ENCODE data around the gene CDK5RAP2. TPM values are rescaled to one million over a fixed set of nuclear protein-coding genes. Genes with fewer than 3 reads are reported as not detected.

The CDK5RAP2 gene
- total RNA-seq, 2 donors from 2014 or later: 31.9 to 45.8 TPM

DNA sequence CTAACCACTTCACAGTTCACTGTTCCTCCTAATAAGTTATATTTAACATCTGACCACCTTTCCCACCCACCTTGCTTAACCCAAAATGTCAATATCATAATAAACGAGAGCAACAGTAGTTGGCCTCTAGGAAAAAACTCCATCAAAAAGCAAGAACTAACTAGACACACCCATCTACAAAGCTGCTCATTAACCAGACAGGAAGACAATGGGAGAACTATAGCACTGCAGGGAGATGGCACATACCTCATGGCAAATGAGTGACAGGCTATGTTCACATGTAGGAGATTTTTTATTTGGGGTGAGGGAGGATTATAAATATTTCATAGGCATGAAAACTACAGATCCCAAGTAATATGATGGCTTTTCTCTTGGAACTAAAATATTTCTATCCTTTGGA, 23.6 kb upstream of the CDK5RAP2 start:
- TF ChIP-seq, protein P1, sequence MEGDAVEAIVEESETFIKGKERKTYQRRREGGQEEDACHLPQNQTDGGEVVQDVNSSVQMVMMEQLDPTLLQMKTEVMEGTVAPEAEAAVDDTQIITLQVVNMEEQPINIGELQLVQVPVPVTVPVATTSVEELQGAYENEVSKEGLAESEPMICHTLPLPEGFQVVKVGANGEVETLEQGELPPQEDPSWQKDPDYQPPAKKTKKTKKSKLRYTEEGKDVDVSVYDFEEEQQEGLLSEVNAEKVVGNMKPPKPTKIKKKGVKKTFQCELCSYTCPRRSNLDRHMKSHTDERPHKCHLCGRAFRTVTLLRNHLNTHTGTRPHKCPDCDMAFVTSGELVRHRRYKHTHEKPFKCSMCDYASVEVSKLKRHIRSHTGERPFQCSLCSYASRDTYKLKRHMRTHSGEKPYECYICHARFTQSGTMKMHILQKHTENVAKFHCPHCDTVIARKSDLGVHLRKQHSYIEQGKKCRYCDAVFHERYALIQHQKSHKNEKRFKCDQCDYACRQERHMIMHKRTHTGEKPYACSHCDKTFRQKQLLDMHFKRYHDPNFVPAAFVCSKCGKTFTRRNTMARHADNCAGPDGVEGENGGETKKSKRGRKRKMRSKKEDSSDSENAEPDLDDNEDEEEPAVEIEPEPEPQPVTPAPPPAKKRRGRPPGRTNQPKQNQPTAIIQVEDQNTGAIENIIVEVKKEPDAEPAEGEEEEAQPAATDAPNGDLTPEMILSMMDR (IDR thresholded peaks at IDR 0.05): no peak
- Histone ChIP-seq H3K9ac (ENCODE audit: low read depth in 2 of 2, low read length in 2 of 2) (no peak overlapping the region), H3K36me3 (no peaks in the 10 kb centered on the region), H3K27me3 (no peaks in the 10 kb centered on the region), H3K4me3 (no peak overlapping the region), H3K9me3 (no peaks in the 10 kb centered on the region), H3K27ac (no peak overlapping the region), H3K4me1 (no peaks in the 10 kb centered on the region)
- intact Hi-C loops (cut with DNase I): no loop called here
- peak; percentile 29 for DNase-seq

DNA sequence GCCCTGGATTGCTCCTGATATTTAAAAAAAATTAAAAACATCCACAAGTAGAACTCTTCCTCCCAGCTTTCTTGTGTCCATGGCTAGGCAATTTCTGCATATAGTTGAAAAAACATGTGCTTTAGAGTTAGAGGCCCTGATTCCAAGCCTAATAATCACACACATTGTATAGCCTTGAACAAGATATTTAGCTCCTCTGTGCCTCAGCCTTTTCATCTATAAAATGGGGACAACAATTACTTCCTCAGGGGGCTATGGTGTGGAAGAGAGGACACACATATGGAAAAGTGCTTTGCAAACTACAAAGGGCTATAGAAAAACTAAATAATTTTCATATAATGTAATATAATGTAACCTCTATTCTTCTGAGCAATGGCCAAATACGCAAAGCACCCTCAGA, 23.0 kb upstream of the CDK5RAP2 start:
- no peak overlapping the region for H3K9ac ChIP-seq (ENCODE audit: low read depth in 2 of 2, low read length in 2 of 2)
- no peaks in the 10 kb centered on the region for H3K9me3 ChIP-seq
- H3K27ac ChIP-seq: no peak overlapping the region
- H3K4me1 ChIP-seq: no peaks in the 10 kb centered on the region
- intact Hi-C loops (cut with DNase I): no loop called here
- H3K36me3 ChIP-seq: no peaks in the 10 kb centered on the region
- no peaks in the 10 kb centered on the region for H3K27me3 ChIP-seq
- H3K4me3 ChIP-seq: no peak overlapping the region
- no peak for DNase-seq
- TF ChIP-seq, protein P1 (IDR thresholded peaks at IDR 0.05): no peak

DNA sequence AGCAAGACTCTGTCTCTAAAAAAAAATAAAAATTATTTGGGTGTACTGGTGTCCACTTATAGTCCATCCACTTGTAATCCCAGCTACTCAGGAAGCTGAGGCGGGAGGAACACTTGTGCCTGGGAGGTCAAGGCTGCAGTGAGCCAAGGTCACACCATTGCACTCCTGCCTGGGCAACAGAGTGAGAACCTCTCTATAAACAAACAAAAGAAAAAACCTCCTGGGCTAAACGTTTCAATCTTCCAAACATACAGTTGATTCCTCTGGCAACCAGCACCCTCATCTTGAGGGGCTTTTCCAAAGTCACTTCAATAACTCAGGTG, 13.9 kb upstream of the CDK5RAP2 start:
- no peak overlapping the region for H3K27ac ChIP-seq
- H3K4me1 ChIP-seq: no peaks in the 10 kb centered on the region
- H3K27me3 ChIP-seq: no peaks in the 10 kb centered on the region
- H3K9me3 ChIP-seq: no peaks in the 10 kb centered on the region
- intact Hi-C loops (cut with DNase I): no loop called here
- no peak overlapping the region for H3K4me3 ChIP-seq
- TF ChIP-seq, protein P1 (IDR thresholded peaks at IDR 0.05): no peak
- no peak for DNase-seq
- H3K36me3 ChIP-seq: no peaks in the 10 kb centered on the region
- H3K9ac ChIP-seq (ENCODE audit: low read depth in 2 of 2, low read length in 2 of 2): no peak overlapping the region

DNA sequence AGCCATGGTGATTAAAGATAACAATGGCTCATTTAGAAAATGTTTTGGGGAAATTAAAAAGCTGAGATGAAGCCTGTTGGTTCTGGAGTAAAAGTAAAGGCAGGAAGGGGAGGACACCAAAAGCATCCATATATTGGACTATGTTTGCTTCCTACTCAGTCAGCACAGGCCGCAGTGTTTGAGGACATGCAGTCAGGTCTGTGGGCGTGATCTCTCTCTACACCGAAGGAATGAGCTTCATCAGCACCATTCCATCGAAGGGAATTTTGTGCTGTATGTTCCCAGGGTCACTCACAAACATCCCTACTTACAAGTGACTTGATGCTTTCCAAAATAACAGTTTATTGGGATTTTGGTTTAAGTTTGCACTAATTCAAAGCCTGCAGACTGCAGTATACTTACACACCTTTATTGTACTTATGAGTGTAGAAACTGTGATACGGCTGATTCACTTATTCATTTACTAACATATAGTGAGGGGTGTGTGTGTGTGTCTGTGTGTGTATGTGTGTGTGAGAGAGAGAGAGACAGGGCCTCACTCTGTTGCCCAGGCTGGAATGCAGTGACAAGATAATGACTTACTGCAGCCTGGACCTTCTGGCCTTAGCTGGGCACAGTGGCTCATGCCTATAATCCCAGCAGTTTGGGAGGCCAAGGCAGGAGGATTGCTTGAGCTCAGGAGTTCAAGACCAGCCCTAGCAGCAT, 13.4 kb upstream of the CDK5RAP2 start:
- H3K4me3 ChIP-seq: no peak overlapping the region
- intact Hi-C loops (cut with DNase I): no loop called here

DNA sequence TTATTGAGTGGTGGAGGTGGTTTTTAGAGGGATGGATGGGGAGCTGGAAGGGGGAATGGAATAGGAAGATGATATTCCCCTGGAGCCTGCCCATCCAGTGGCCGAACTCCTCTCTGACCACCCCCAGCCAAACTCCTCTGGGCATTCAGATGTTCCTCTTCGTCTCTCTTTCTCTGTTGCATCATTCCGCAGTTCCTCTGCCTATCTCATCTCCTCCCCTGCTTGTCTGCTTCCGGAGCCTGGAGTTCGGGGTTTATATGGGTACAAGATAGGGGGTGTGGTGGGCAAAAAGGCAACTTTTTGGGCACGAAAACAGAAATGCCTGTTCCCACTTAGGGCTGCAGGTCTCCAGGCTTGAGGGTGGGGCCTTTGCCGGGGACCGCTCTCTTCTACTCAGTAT, 12.2 kb upstream of the CDK5RAP2 start:
- no peaks in the 10 kb centered on the region for H3K4me1 ChIP-seq
- no peaks in the 10 kb centered on the region for H3K9me3 ChIP-seq
- no peak overlapping the region for H3K4me3 ChIP-seq
- no peak overlapping the region for H3K9ac ChIP-seq (ENCODE audit: low read depth in 2 of 2, low read length in 2 of 2)
- no peak overlapping the region for H3K27ac ChIP-seq
- no peak for DNase-seq
- TF ChIP-seq, protein P1 (IDR thresholded peaks at IDR 0.05): no peak
- no peaks in the 10 kb centered on the region for H3K36me3 ChIP-seq
- no peaks in the 10 kb centered on the region for H3K27me3 ChIP-seq
- intact Hi-C loops (cut with DNase I): no loop called here

More for the DNA sequence above, 13.4 kb upstream of the CDK5RAP2 start:
- DNase-seq: no peak
- Histone ChIP-seq H3K27ac (no peak overlapping the region), H3K4me1 (no peaks in the 10 kb centered on the region), H3K36me3 (no peaks in the 10 kb centered on the region), H3K27me3 (no peaks in the 10 kb centered on the region), H3K9ac (ENCODE audit: low read depth in 2 of 2, low read length in 2 of 2) (no peak overlapping the region), H3K9me3 (no peaks in the 10 kb centered on the region)
- TF ChIP-seq, protein P1 (IDR thresholded peaks at IDR 0.05): no peak
